SK-N-SH treated with all-trans-retinoic acid at 6 μM for 48 hours (cell line): ENCODE results near the gene GATAD2A.
A peak's percentile ranks its signal among the peaks of the same experiment; 100 is the strongest.

Experiments used
- ATAC-seq: fragments of 200-7000 bp; cut with Tn5 transposase; 3 replicates; pipeline ENCODE4 v1.9.1; 2020; ENCODE audit warnings: mild to moderate bottlenecking, moderate library complexity
- ARNTL ChIP-seq: fragments of 450-650 bp; formaldehyde crosslinking; IDR thresholded peaks from 2 replicates; pipeline ENCODE4 v1.5.0; 2020; ENCODE audit warnings: low read depth, mild to moderate bottlenecking, moderate library complexity, borderline replicate concordance
- BACH2 ChIP-seq: fragments of 250-450 bp; sonication (Bioruptor Pico); IDR thresholded peaks from 2 replicates; pipeline ENCODE4 v1.9.0; 2021; ENCODE audit warnings: mild to moderate bottlenecking, borderline replicate concordance
- CSDC2 ChIP-seq: fragments of 250-450 bp; sonication (Bioruptor Pico); IDR thresholded peaks from 2 replicates; pipeline ENCODE4 v1.5.0; 2020; ENCODE audit warnings: mild to moderate bottlenecking, moderate library complexity
- ESRRG ChIP-seq: fragments of 250-450 bp; sonication (Bioruptor Pico); IDR thresholded peaks from 2 replicates; pipeline ENCODE4 v1.6.1; 2021; ENCODE audit warnings: mild to moderate bottlenecking
- GLIS3 ChIP-seq: fragments of 250-450 bp; sonication (Bioruptor Pico); IDR thresholded peaks from 2 replicates; pipeline ENCODE4 v1.5.0; 2020; ENCODE audit warnings: mild to moderate bottlenecking, moderate library complexity
- ISL1 ChIP-seq: fragments of 250-450 bp; sonication (Bioruptor Pico); IDR thresholded peaks from 2 replicates; pipeline ENCODE4 v2.1.2; 2022; ENCODE audit warnings: mild to moderate bottlenecking, moderate library complexity
- OSR1 ChIP-seq: fragments of 250-450 bp; sonication (Bioruptor Pico); IDR thresholded peaks from 2 replicates; pipeline ENCODE4 v1.8.0; 2022; ENCODE audit warnings: moderate library complexity, mild to moderate bottlenecking, inconsistent platforms
- PPARA ChIP-seq: fragments of 250-450 bp; sonication (Bioruptor Pico); IDR thresholded peaks from 2 replicates; pipeline ENCODE4 v1.5.0; 2020; ENCODE audit warnings: mild to moderate bottlenecking, borderline replicate concordance
- RARB ChIP-seq: fragments of 250-450 bp; sonication (Bioruptor Pico); IDR thresholded peaks from 2 replicates; pipeline ENCODE4 v1.8.0; 2021; ENCODE audit warnings: mild to moderate bottlenecking, moderate library complexity
- SNAI2 ChIP-seq: fragments of 250-450 bp; sonication (Bioruptor Pico); IDR thresholded peaks from 2 replicates; pipeline ENCODE4 v1.5.0; 2020; ENCODE audit warnings: mild to moderate bottlenecking, moderate library complexity
- TCF4 ChIP-seq: fragments of 250-450 bp; sonication (Bioruptor Pico); IDR thresholded peaks from 2 replicates; pipeline ENCODE4 v1.8.0; 2021; ENCODE audit warnings: mild to moderate bottlenecking, moderate library complexity, borderline replicate concordance
- ZC3H10 ChIP-seq: fragments of 250-450 bp; sonication (Bioruptor Pico); IDR thresholded peaks from 2 replicates; pipeline ENCODE4 v1.5.1; 2021; ENCODE audit warnings: mild to moderate bottlenecking, moderate library complexity
- ZFP3 ChIP-seq: fragments of 250-450 bp; sonication (Bioruptor Pico); IDR thresholded peaks from 2 replicates; pipeline ENCODE4 v1.5.0; 2020; ENCODE audit warnings: mild to moderate bottlenecking, moderate library complexity
- ZFP30 ChIP-seq: fragments of 450-650 bp; formaldehyde crosslinking; IDR thresholded peaks from 2 replicates; pipeline ENCODE4 v1.5.0; 2022; ENCODE audit warnings: mild to moderate bottlenecking, moderate library complexity
- ZNF565 ChIP-seq: fragments of 450-650 bp; formaldehyde crosslinking; conservative IDR thresholded peaks from 2 replicates; pipeline ENCODE4 v1.5.0; 2020; ENCODE audit warnings: low read depth, mild to moderate bottlenecking, moderate library complexity
- ZNF70 ChIP-seq: fragments of 450-650 bp; formaldehyde crosslinking; IDR thresholded peaks from 2 replicates; pipeline ENCODE4 v1.5.0; 2020; ENCODE audit warnings: mild to moderate bottlenecking, moderate library complexity
- ZNF8 ChIP-seq: fragments of 450-650 bp; formaldehyde crosslinking; IDR thresholded peaks from 2 replicates; pipeline ENCODE4 v1.5.0; 2020; ENCODE audit warnings: mild to moderate bottlenecking, moderate library complexity
- TF ChIP-seq, protein P1 (sequence below): fragments of 250-450 bp; sonication (Bioruptor Pico); IDR thresholded peaks from 2 replicates; pipeline ENCODE4 v1.8.0; 2021; ENCODE audit warnings: low read depth, mild to moderate bottlenecking, moderate library complexity, borderline replicate concordance
- TF ChIP-seq, protein P2 (sequence below): fragments of 250-450 bp; sonication (Bioruptor Pico); IDR thresholded peaks from 2 replicates; pipeline ENCODE4 v1.8.0; 2020; ENCODE audit warnings: mild to moderate bottlenecking, moderate library complexity, borderline replicate concordance
- TF ChIP-seq, protein P3 (sequence below): fragments of 250-450 bp; sonication (Bioruptor Pico); IDR thresholded peaks from 2 replicates; pipeline ENCODE4 v1.5.1; 2021; ENCODE audit warnings: mild to moderate bottlenecking, moderate library complexity
- TF ChIP-seq, protein P4 (sequence below): fragments of 250-450 bp; sonication (Bioruptor Pico); IDR thresholded peaks from 2 replicates; pipeline ENCODE4 v1.5.0; 2020; ENCODE audit warnings: mild to moderate bottlenecking, moderate library complexity
- TF ChIP-seq, protein P5 (sequence below): fragments of 250-450 bp; sonication (Bioruptor Pico); IDR thresholded peaks from 2 replicates; pipeline ENCODE4 v1.5.1; 2020; ENCODE audit warnings: low read depth, mild to moderate bottlenecking, moderate library complexity

Gene GATAD2A

DNA sequence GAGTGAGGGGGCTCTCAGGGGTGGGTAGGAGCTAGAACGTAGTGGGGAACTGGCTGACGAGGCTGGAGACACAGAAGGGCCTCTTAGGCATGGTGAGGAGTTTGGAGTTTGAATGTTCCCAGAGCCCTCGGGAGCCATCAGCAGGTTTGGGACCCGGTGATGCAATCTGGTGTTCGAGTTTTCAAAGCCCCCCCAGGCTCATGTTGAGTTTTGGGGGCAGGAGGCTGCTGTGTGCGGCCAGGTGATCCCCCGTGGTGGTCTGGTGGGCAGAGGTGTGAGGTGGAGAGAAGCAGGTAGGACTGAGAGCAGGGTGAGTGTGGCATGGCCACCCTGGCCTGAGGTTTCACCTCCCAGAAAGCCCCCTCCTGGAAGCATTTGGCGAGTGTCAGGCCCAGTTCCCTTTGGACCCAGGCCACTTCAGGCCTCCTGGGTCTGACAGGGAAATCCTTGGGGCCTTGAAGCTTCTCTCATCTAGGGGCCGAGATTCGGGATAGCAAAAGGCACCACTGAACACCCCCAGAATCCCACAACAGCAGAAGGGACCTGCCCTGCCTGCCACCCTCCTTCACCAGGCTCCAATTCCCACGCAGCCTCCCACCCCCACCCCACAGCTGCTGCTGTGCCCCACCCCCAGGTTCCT, 124.4 kb downstream of the GATAD2A start:
- TF ChIP-seq ZFP3 (CRISPR knock-in tag) (0 out of 2 replicates have a peak, but pooled peaks have one; percentile 17), SNAI2 (CRISPR knock-in tag) (no peak)
- peak; percentile 1; the same call in 1 of the 3 replicates for ATAC-seq

DNA sequence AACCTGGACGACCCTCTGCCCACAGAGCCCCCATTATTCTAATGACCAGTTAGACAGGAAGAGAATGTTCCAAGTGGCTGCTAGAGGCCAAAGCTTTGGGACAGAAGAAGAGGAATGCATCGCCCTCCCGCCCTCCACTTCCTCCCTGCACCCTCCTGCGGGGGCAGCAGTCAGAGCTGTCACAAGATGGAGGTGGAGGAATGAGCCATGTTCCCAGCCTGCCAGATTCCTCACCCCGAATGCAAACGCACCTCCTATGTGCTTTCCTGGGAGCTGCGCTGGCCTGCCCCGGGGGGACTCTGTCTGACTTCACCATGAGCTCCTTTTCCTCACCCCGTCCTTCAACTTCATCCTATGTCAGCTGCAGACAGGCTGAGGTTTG, 124.9 kb downstream of the GATAD2A start:
- TF ChIP-seq ZC3H10 (CRISPR knock-in tag) (no peak), PPARA (no peak), BACH2 (CRISPR knock-in tag) (no peak), ARNTL (CRISPR knock-in tag) (no peak)
- ATAC-seq: no peak; the same call in 2 of the 3 replicates

DNA sequence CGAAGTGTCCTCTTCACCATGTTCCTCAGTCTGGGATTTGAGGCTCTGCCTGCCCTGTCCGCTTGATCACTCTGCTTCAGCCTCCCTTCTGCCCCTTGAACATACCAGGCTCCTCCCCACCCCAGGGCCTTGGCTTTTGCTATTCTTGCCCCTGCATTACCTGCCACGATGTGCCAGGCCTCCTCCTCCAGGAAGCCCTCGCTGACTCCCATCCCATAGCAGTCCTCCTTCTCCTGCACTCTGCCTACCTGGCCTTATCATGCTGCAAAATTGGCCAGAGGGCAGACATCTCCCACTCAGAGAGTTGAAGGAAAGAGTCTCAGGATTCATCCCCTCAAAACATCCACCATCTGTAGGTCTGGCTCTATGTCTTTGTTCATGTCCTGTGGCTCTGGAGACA, 125.4 kb downstream of the GATAD2A start:
- TF ChIP-seq ZNF8 (CRISPR knock-in tag) (no peak), GLIS3 (CRISPR knock-in tag) (no peak), CSDC2 (no peak), OSR1 (CRISPR knock-in tag) (no peak), RARB (CRISPR knock-in tag) (no peak), PPARA (no peak), ISL1 (CRISPR knock-in tag) (no peak), ZC3H10 (CRISPR knock-in tag) (no peak), ZNF70 (no peak), ARNTL (CRISPR knock-in tag) (no peak), TCF4 (CRISPR knock-in tag) (no peak), ZNF565 (CRISPR knock-in tag) (no peak)
- TF ChIP-seq, protein P1, sequence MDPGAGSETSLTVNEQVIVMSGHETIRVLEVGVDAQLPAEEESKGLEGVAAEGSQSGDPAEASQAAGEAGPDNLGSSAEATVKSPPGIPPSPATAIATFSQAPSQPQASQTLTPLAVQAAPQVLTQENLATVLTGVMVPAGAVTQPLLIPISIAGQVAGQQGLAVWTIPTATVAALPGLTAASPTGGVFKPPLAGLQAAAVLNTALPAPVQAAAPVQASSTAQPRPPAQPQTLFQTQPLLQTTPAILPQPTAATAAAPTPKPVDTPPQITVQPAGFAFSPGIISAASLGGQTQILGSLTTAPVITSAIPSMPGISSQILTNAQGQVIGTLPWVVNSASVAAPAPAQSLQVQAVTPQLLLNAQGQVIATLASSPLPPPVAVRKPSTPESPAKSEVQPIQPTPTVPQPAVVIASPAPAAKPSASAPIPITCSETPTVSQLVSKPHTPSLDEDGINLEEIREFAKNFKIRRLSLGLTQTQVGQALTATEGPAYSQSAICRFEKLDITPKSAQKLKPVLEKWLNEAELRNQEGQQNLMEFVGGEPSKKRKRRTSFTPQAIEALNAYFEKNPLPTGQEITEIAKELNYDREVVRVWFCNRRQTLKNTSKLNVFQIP: no peak
- TF ChIP-seq, protein P2, sequence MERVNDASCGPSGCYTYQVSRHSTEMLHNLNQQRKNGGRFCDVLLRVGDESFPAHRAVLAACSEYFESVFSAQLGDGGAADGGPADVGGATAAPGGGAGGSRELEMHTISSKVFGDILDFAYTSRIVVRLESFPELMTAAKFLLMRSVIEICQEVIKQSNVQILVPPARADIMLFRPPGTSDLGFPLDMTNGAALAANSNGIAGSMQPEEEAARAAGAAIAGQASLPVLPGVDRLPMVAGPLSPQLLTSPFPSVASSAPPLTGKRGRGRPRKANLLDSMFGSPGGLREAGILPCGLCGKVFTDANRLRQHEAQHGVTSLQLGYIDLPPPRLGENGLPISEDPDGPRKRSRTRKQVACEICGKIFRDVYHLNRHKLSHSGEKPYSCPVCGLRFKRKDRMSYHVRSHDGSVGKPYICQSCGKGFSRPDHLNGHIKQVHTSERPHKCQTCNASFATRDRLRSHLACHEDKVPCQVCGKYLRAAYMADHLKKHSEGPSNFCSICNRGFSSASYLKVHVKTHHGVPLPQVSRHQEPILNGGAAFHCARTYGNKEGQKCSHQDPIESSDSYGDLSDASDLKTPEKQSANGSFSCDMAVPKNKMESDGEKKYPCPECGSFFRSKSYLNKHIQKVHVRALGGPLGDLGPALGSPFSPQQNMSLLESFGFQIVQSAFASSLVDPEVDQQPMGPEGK (CRISPR knock-in tag): no peak
- TF ChIP-seq, protein P3, sequence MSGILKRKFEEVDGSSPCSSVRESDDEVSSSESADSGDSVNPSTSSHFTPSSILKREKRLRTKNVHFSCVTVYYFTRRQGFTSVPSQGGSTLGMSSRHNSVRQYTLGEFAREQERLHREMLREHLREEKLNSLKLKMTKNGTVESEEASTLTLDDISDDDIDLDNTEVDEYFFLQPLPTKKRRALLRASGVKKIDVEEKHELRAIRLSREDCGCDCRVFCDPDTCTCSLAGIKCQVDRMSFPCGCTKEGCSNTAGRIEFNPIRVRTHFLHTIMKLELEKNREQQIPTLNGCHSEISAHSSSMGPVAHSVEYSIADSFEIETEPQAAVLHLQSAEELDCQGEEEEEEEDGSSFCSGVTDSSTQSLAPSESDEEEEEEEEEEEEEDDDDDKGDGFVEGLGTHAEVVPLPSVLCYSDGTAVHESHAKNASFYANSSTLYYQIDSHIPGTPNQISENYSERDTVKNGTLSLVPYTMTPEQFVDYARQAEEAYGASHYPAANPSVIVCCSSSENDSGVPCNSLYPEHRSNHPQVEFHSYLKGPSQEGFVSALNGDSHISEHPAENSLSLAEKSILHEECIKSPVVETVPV (CRISPR knock-in tag): no peak
- TF ChIP-seq, all 23 proteins: peak for 0
- ATAC-seq: no peak

DNA sequence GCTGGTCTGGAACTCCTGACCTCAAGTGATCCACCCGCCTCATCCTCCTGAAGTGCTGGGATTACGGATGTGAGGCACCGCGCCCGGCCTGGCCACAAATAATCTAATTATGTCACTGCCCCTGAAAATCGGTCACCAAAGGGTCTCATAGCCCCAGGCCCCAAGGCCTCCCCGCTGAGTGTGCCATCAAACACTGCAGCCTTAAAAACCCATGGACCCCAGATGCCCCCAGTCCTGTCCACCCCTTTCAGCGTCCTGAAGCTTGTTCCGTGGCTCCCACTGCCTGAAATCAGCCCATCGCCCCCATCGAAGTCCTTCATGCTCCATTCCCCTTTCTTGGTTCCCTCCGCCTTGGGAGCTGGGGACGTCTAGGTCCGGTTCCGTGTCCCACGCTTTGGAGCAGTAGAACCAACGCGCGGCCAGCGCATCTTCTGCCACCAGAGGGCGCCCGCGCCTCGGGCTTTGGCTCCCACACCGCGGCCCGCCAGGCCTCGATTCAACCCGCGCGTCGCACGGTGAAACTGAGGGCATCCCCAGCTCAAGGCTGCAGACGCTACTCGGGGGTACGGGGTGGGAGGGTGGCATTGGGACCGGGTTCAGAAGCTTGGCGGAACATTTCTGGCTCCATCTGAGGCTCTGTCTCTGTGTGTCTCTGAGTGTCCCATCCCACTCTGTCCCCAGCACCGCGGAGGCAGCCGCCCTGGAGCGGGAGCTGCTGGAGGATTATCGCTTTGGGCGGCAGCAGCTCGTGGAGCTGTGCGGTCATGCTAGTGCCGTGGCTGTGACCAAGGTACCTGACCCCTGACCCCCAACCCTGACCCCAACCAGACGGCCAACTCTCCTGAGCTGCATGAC, 126.7 kb downstream of the GATAD2A start:
- peak; percentile 77 for ATAC-seq
- TF ChIP-seq ZC3H10 (CRISPR knock-in tag) (no peak), CSDC2 (no peak), ARNTL (CRISPR knock-in tag) (no peak), ZFP30 (CRISPR knock-in tag) (no peak), RARB (CRISPR knock-in tag) (no peak), ZNF8 (CRISPR knock-in tag) (no peak), PPARA (no peak), TCF4 (CRISPR knock-in tag) (no peak), ZNF565 (CRISPR knock-in tag) (no peak), ESRRG (CRISPR knock-in tag) (no peak)
- TF ChIP-seq, protein P4, sequence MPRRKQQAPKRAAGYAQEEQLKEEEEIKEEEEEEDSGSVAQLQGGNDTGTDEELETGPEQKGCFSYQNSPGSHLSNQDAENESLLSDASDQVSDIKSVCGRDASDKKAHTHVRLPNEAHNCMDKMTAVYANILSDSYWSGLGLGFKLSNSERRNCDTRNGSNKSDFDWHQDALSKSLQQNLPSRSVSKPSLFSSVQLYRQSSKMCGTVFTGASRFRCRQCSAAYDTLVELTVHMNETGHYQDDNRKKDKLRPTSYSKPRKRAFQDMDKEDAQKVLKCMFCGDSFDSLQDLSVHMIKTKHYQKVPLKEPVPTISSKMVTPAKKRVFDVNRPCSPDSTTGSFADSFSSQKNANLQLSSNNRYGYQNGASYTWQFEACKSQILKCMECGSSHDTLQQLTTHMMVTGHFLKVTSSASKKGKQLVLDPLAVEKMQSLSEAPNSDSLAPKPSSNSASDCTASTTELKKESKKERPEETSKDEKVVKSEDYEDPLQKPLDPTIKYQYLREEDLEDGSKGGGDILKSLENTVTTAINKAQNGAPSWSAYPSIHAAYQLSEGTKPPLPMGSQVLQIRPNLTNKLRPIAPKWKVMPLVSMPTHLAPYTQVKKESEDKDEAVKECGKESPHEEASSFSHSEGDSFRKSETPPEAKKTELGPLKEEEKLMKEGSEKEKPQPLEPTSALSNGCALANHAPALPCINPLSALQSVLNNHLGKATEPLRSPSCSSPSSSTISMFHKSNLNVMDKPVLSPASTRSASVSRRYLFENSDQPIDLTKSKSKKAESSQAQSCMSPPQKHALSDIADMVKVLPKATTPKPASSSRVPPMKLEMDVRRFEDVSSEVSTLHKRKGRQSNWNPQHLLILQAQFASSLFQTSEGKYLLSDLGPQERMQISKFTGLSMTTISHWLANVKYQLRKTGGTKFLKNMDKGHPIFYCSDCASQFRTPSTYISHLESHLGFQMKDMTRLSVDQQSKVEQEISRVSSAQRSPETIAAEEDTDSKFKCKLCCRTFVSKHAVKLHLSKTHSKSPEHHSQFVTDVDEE (CRISPR knock-in tag): no peak
- TF ChIP-seq, protein P5, sequence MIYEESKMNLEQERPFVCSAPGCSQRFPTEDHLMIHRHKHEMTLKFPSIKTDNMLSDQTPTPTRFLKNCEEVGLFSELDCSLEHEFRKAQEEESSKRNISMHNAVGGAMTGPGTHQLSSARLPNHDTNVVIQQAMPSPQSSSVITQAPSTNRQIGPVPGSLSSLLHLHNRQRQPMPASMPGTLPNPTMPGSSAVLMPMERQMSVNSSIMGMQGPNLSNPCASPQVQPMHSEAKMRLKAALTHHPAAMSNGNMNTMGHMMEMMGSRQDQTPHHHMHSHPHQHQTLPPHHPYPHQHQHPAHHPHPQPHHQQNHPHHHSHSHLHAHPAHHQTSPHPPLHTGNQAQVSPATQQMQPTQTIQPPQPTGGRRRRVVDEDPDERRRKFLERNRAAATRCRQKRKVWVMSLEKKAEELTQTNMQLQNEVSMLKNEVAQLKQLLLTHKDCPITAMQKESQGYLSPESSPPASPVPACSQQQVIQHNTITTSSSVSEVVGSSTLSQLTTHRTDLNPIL: no peak
- TF ChIP-seq, protein P1: no peak
- TF ChIP-seq, protein P3 (CRISPR knock-in tag): no peak
